Cardiac muscle cell (in vitro differentiated cells and primary cell): ENCODE measurements around the gene PIGH. TPM values are rescaled to one million over a fixed set of nuclear protein-coding genes. Genes with fewer than 3 reads are reported as not detected.

ENCODE experiments used
- DNase-seq, 2 donors: peaks; one replicate each; pipeline versions ENCODE4 v3.0.0 to v3.0.0-alpha.2; 2010 to 2017; ENCODE audit warnings: low read depth in 1 of 2, low spot score in 1 of 2
- H3K27ac ChIP-seq: fragments of 200-600 bp; sonication (generic); 2 replicates; pipeline ENCODE4 v1.5.1; 2016
- H3K27me3 ChIP-seq: fragments of 200-600 bp; sonication (generic); 2 replicates; pipeline ENCODE4 v1.6.0; 2016; ENCODE audit warnings: control low read depth
- H3K36me3 ChIP-seq: fragments of 200-600 bp; sonication (generic); 2 replicates; pipeline ENCODE4 v1.5.1; 2016; ENCODE audit warnings: control low read depth
- H3K4me1 ChIP-seq: fragments of 200-600 bp; sonication (generic); 2 replicates; pipeline ENCODE4 v1.8.1; 2017; ENCODE audit warnings: low read depth, mild to moderate bottlenecking, mixed run types
- H3K4me3 ChIP-seq: fragments of 200-600 bp; sonication (generic); 2 replicates; pipeline ENCODE4 v1.5.1; 2016; ENCODE audit warnings: mild to moderate bottlenecking
- H3K9me3 ChIP-seq: fragments of 200-600 bp; sonication (generic); 2 replicates; pipeline ENCODE4 v1.5.1; 2017; ENCODE audit warnings: low read depth, mild to moderate bottlenecking, control low read depth
- CTCF ChIP-seq: IDR thresholded peaks from 2 replicates; pipeline ENCODE4 v1.5.1; 2012; ENCODE audit warnings: low read depth, mild to moderate bottlenecking, low read length
- polyA plus RNA-seq: library from polyadenylated mRNA; unstranded; fragments of >200 nt; fragmentation: Nextera tagmentation; extraction: Ambion mirVana; gene quantifications from 2 replicates; pipeline ENCODE4 v1.2.1, GENCODE V29; 2016
- total RNA-seq: library from RNA; depleted of rRNA; stranded (reverse); fragments of >200 nt; gene quantifications from 2 replicates; pipeline ENCODE4 v1.2.3, GENCODE V29; 2016

PIGH gene
- total and polyA plus RNA-seq, 2 experiments from 2014 or later = 11.3 to 31.3 TPM

GRCh38 chr14:67562025-67562775 is 37.9 kb downstream of the PIGH start:
- no peaks in the 10 kb centered on the region for H3K9me3 ChIP-seq
- no peaks in the 10 kb centered on the region for H3K4me1 ChIP-seq
- H3K27me3 ChIP-seq = no peaks in the 10 kb centered on the region
- no peak overlapping the region for H3K27ac ChIP-seq
- no peak for DNase-seq
- H3K4me3 ChIP-seq = no peak overlapping the region
- peaks cover 10% of the 10 kb centered on the region for H3K36me3 ChIP-seq
- no peak for TF ChIP-seq CTCF

GRCh38 chr14:67559639-67560038 is 40.4 kb downstream of the PIGH start:
- TF ChIP-seq CTCF = no peak
- Histone ChIP-seq H3K4me1 (no peaks in the 10 kb centered on the region), H3K9me3 (no peaks in the 10 kb centered on the region), H3K4me3 (no peak overlapping the region), H3K27me3 (no peaks in the 10 kb centered on the region), H3K27ac (no peak overlapping the region), H3K36me3 (peaks cover 10% of the 10 kb centered on the region)
- no peak for DNase-seq

GRCh38 chr14:67557656-67558055 is 42.4 kb downstream of the PIGH start:
- Histone ChIP-seq H3K4me1 (no peaks in the 10 kb centered on the region), H3K27me3 (no peaks in the 10 kb centered on the region), H3K27ac (no peak overlapping the region), H3K36me3 (peaks cover 7% of the 10 kb centered on the region), H3K4me3 (no peak overlapping the region), H3K9me3 (no peaks in the 10 kb centered on the region)
- no peak for DNase-seq
- no peak for TF ChIP-seq CTCF

- no peak for DNase-seq
- H3K4me3 ChIP-seq = no peak overlapping the region
- H3K27ac ChIP-seq = no peak overlapping the region
- H3K27me3 ChIP-seq = no peaks in the 10 kb centered on the region
- H3K36me3 ChIP-seq = peaks cover 4% of the 10 kb centered on the region
- TF ChIP-seq CTCF = no peak
- H3K9me3 ChIP-seq = no peaks in the 10 kb centered on the region
- H3K4me1 ChIP-seq = no peaks in the 10 kb centered on the region
Measured at GRCh38 chr14:67557118-67557517, 43.0 kb downstream of the PIGH start.

GRCh38 chr14:67556671-67557070 is 43.4 kb downstream of the PIGH start:
- peaks cover 4% of the 10 kb centered on the region for H3K36me3 ChIP-seq
- TF ChIP-seq CTCF = no peak

More at GRCh38 chr14:67556671-67557070, 43.4 kb downstream of the PIGH start:
- Histone ChIP-seq H3K4me3 (no peak overlapping the region), H3K27me3 (no peaks in the 10 kb centered on the region), H3K4me1 (no peaks in the 10 kb centered on the region), H3K9me3 (no peaks in the 10 kb centered on the region), H3K27ac (no peak overlapping the region)
- no peak for DNase-seq
